Measurements from ENCODE around the gene NCLN.
A peak's percentile ranks its signal among the peaks of the same experiment; 100 is the strongest.

NCLN gene

DNA sequence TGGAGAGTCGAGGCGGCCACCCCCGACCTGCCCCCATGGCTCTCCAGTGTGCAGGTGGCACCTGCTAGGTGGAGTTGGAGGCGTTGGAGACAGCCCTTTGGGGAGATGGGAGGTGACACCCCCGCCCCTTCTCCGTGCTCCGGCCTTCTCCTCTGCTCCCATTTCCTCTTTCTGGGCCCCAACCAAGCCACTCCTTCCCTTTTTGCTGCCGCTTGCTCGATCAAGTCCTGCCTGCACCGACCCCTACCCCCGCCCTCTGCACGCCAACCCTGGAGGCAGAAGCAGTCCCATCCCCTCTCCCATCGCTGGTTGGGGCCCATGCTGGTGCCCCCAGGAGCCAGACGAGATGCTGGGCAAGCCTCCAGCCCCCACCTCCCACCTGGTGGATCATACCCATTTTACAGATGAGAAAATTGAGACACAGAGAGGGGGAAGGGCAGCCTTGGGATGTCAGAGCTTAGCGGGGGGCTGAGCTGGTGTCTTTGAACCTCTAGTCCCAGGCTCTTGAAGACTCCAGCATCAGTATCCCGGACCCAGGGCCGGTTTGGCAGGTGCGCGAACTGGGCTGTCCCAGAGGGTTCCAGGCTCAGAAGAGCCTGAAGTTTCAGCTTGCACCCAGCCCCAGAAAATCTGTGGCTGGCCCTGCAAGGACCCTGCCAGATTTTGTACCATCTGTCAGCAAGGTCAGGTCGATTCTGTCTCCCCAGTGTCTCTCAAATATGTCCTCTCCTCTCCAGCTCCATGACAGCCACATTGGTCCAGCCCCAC, 39.6 kb upstream of the NCLN start:
- peak overlapping the region; percentile 50 to 97 (median 80) for H3K4me2 ChIP-seq
- peak overlapping the region in 2 of 10 experiments; percentile 13 to 38; a peak in 3 of 20 replicates for H3K4me3 ChIP-seq
- TF ChIP-seq Cebpa-rat (IDR thresholded peaks at IDR 0.05): no peak
- H3K27me3 ChIP-seq: no peaks in the 10 kb centered on the region
- H4K20me1 ChIP-seq: peaks cover 0 to 24% (median 0%) of the 10 kb centered on the region in 11 experiments; a peak in 5 of 22 replicates
- peak overlapping the region; percentile 58 to 99 (median 66); a peak in 21 of 22 replicates for H3K27ac ChIP-seq
- peak overlapping the region; percentile 19 to 65 (median 55); a peak in 16 of 22 replicates for H3K9ac ChIP-seq
- H3K36me3 ChIP-seq: peaks cover 37 to 55% (median 45%) of the 10 kb centered on the region in 11 experiments
- peaks cover 0 to 8% (median 2%) of the 10 kb centered on the region in 11 experiments; a peak in 6 of 22 replicates for H3K9me3 ChIP-seq (replicated peaks in 1 of 11)
- H3K4me1 ChIP-seq: peaks cover 94 to 100% (median 98%) of the 10 kb centered on the region in 10 experiments

DNA sequence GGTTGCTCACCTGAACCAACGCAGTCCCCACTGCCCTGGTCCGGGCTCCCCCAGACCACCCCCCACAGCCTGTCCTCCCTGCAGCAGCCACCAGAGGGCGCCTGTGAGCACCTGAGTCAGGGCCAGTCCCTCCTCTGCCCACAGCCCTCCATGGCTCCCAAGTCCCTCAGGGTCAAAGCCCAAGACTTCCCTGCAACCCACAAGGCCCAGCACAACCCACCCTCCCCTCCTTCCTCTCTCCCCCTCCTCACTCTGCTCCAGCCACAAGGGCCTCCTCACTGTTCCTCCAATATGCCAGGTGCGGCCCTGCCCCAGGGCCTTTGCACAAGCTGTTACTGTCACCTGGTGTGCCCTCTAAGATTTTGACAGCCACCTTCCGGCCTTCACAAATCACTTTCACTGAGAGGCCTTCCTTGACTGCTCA, 39.0 kb upstream of the NCLN start:
- Histone ChIP-seq H3K36me3 (peaks cover 43 to 61% (median 51%) of the 10 kb centered on the region in 11 experiments), H3K9me3 (replicated peaks in 1 of 11) (peaks cover 0 to 13% (median 6%) of the 10 kb centered on the region in 11 experiments; a peak in 14 of 22 replicates), H3K27ac (peak overlapping the region; percentile 58 to 99 (median 66); a peak in 21 of 22 replicates), H3K4me1 (peaks cover 94 to 100% (median 98%) of the 10 kb centered on the region in 10 experiments), H3K27me3 (no peaks in the 10 kb centered on the region), H3K4me2 (peak overlapping the region; percentile 50 to 97 (median 80); a peak in 21 of 22 replicates), H4K20me1 (peaks cover 0 to 24% (median 0%) of the 10 kb centered on the region in 11 experiments; a peak in 5 of 22 replicates), H3K4me3 (no peak overlapping the region; a peak in 1 of 20 replicates), H3K9ac (peak overlapping the region in 3 of 11 experiments; percentile 13 to 65 (median 46); a peak in 4 of 22 replicates)
- no peak for TF ChIP-seq Cebpa-rat (IDR thresholded peaks at IDR 0.05)

DNA sequence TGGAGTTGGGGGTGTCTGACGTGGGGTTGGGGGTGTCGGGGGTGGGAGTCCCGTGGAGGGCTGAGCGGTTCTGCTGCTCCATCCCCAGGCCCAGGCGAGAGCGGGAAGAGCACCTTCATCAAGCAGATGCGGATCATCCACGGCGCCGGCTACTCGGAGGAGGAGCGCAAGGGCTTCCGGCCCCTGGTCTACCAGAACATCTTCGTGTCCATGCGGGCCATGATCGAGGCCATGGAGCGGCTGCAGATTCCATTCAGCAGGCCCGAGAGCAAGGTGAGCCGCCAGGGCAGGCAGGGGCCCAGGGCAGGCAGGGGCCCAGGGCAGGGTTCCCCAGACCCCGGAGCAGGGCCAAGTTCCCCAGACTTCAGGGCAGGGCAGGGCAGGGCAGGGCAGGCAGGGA, 37.2 kb upstream of the NCLN start:
- Histone ChIP-seq H3K9me3 (replicated peaks in 1 of 11) (peaks cover 0 to 31% (median 19%) of the 10 kb centered on the region in 11 experiments; a peak in 16 of 22 replicates), H3K27ac (peak overlapping the region in 3 of 11 experiments; percentile 66 to 96 (median 70); a peak in 5 of 22 replicates), H3K4me1 (peaks cover 90 to 100% (median 94%) of the 10 kb centered on the region in 10 experiments), H3K36me3 (peaks cover 59 to 73% (median 69%) of the 10 kb centered on the region in 11 experiments), H3K4me2 (peak overlapping the region; percentile 26 to 84 (median 62); a peak in 15 of 22 replicates), H3K27me3 (no peaks in the 10 kb centered on the region), H3K9ac (no peak overlapping the region; a peak in 1 of 22 replicates), H4K20me1 (peaks cover 0 to 24% (median 0%) of the 10 kb centered on the region in 11 experiments; a peak in 5 of 22 replicates), H3K4me3 (no peak overlapping the region)
- no peak for TF ChIP-seq Cebpa-rat (IDR thresholded peaks at IDR 0.05)

DNA sequence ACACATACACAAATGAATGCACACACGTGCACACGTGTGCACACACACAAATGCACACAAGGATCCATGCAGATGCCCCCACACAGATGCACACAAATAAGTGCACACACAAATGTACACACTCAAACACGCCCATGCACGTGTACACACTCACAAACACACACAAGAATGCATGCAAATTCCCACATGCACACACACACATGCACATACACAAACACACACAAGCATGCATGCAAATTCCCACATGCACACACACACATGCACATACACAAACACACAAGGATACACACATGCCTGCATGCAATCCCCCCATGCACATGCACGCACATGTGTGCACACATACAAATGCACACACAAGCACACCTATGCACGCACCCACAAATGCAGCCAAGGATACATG, 36.6 kb upstream of the NCLN start:
- H3K9ac ChIP-seq: no peak overlapping the region
- no peak for TF ChIP-seq Cebpa-rat (IDR thresholded peaks at IDR 0.05)
- peaks cover 85 to 100% (median 94%) of the 10 kb centered on the region in 10 experiments for H3K4me1 ChIP-seq
- peaks cover 0 to 24% (median 0%) of the 10 kb centered on the region in 11 experiments; a peak in 5 of 22 replicates for H4K20me1 ChIP-seq
- no peaks in the 10 kb centered on the region for H3K27me3 ChIP-seq
- H3K4me3 ChIP-seq: no peak overlapping the region
- H3K27ac ChIP-seq: peak overlapping the region in 1 of 11 experiments; percentile 94; a peak in 3 of 22 replicates
- peaks cover 0 to 34% (median 20%) of the 10 kb centered on the region in 11 experiments; a peak in 16 of 22 replicates for H3K9me3 ChIP-seq (replicated peaks in 1 of 11)
- peaks cover 59 to 77% (median 70%) of the 10 kb centered on the region in 11 experiments for H3K36me3 ChIP-seq
- H3K4me2 ChIP-seq: peak overlapping the region; percentile 26 to 84 (median 62)

DNA sequence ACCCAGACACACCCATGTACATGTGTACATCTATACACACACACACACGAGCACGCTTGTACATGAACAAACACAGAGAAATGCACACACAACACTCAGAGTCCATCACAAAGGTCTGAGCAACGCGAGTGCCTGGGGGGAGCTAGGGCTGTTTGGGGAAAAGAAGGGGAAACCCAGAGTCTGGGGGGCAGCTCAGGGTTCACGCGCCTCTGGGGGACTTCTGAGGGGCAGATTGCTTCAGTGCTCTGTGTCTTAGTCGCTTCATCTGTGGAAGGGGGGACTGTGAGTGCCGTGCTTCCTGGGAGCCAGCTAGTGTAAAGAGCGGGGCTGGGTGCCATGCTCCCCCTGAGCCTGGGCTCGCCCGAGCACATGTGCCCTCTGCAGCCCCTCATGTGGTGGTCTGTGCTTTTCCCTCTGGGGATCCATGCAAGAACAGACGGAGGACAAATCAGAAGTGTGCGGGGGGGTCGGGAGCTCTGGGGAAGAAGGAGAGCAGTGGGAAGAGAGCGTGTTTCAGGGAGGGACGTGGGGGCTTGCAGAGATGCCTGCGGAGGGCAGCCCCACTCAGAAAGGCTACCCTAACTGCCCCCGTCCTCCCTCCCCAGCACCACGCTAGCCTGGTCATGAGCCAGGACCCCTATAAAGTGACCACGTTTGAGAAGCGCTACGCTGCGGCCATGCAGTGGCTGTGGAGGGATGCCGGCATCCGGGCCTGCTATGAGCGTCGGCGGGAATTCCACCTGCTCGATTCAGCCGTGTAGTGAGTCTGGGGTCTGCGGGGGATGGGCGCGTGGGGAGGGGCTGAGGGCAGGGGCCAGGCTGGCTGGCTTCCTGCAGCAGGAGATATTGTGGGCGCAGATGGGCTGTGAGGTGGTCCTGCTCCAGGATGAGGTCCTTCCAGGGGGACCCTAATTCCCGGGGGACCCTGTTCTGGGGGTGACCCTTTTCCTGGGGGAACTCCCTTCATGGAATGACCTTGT, 35.9 kb upstream of the NCLN start:
- no peaks in the 10 kb centered on the region for H3K27me3 ChIP-seq
- peak overlapping the region in 10 of 11 experiments; percentile 13 to 65 (median 50); a peak in 15 of 22 replicates for H3K9ac ChIP-seq
- peak overlapping the region; percentile 26 to 84 (median 62) for H3K4me2 ChIP-seq
- TF ChIP-seq Cebpa-rat (IDR thresholded peaks at IDR 0.05): no peak
- peaks cover 0 to 24% (median 0%) of the 10 kb centered on the region in 11 experiments; a peak in 5 of 22 replicates for H4K20me1 ChIP-seq
- peaks cover 0 to 34% (median 20%) of the 10 kb centered on the region in 11 experiments; a peak in 16 of 22 replicates for H3K9me3 ChIP-seq (replicated peaks in 1 of 11)
- H3K36me3 ChIP-seq: peaks cover 59 to 76% (median 70%) of the 10 kb centered on the region in 11 experiments
- peak overlapping the region; percentile 39 to 97 (median 60); a peak in 19 of 22 replicates for H3K27ac ChIP-seq
- no peak overlapping the region for H3K4me3 ChIP-seq
- peaks cover 83 to 99% (median 93%) of the 10 kb centered on the region in 10 experiments for H3K4me1 ChIP-seq

DNA sequence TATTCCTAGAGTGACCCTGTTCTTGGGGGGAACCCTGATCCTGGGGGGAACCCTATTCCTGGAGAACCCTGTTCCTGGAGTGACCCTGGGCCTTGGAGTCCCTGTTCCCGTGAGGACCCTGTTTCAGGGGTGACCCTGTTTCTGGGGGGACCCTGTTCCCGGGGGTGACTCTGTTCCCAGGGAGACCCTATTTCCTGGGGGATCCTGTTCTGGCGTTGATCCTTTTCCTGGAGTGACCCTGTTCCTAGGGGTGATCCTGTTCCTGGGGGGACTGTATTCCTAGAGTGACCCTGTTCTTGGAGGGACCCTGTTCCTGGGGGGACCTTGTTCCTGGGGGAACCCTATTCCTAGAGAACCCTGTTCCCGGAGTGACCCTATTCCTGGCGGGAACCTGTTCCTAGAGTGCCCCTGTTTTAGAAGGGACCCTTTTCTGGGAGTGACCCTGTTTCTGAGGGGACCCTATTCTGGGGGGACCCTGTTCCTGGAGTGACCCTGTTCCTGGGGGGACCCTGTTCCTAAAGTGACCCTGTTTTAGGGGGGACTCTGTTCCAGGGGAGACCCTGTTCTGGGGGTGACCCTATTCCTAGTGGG, 34.9 kb upstream of the NCLN start:
- no peak for TF ChIP-seq Cebpa-rat (IDR thresholded peaks at IDR 0.05)
- H3K4me3 ChIP-seq: no peak overlapping the region
- H3K4me2 ChIP-seq: peak overlapping the region in 10 of 11 experiments; percentile 13 to 84 (median 58); a peak in 13 of 22 replicates
- no peaks in the 10 kb centered on the region for H3K27me3 ChIP-seq
- H4K20me1 ChIP-seq: peaks cover 0 to 24% (median 0%) of the 10 kb centered on the region in 11 experiments; a peak in 5 of 22 replicates
- H3K4me1 ChIP-seq: peaks cover 83 to 99% (median 92%) of the 10 kb centered on the region in 10 experiments
- peaks cover 0 to 34% (median 20%) of the 10 kb centered on the region in 11 experiments; a peak in 16 of 22 replicates for H3K9me3 ChIP-seq (replicated peaks in 1 of 11)
- peak overlapping the region; percentile 39 to 97 (median 60); a peak in 21 of 22 replicates for H3K27ac ChIP-seq
- peak overlapping the region in 9 of 11 experiments; percentile 15 to 59 (median 33); a peak in 9 of 22 replicates for H3K9ac ChIP-seq
- peaks cover 65 to 81% (median 76%) of the 10 kb centered on the region in 11 experiments for H3K36me3 ChIP-seq

DNA sequence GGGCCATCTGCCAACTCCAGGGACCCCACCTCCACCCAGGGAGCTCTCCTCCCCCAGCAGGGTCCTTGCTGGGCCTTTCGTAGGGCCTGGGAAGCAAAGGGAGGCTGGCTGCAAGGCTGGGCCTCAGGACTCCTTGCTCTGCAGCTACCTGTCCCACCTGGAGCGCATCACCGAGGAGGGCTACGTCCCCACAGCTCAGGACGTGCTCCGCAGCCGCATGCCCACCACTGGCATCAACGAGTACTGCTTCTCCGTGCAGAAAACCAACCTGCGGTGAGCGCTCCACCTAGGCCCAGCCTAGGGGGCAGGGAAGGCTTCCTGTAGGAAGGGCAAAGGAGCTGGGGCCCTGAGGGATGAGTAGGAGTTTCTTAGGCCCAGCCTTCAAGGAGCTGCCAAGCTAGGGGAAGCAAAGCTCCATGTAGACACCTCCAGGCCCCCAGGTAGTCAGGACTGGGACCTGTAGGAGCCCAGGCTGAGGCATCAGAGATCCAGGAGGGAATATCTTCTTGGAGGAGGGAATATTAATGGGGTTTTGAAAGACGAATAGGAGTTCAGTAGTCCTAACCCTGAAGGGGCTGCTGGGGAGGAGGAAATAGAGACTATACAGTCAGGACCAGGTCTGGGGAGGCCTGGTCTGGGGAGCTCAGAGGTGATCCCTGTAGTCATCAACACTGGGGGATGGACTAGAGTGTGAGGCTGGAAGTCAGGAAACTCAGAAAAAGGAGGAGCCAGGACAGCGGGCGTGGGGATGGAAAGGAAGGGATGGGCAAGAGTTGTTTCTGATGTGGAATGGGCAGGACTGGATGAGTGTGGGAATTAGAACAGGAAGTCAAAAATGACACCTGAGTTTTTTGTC, 33.9 kb upstream of the NCLN start:
- TF ChIP-seq Cebpa-rat (IDR thresholded peaks at IDR 0.05): no peak
- peak overlapping the region in 1 of 10 experiments; percentile 10; a peak in 2 of 20 replicates for H3K4me3 ChIP-seq
- H3K9me3 ChIP-seq (replicated peaks in 1 of 11): peaks cover 0 to 34% (median 20%) of the 10 kb centered on the region in 11 experiments; a peak in 16 of 22 replicates
- H3K4me2 ChIP-seq: peak overlapping the region in 10 of 11 experiments; percentile 13 to 84 (median 53); a peak in 12 of 22 replicates
- peak overlapping the region; percentile 39 to 97 (median 60); a peak in 21 of 22 replicates for H3K27ac ChIP-seq
- H3K36me3 ChIP-seq: peaks cover 70 to 82% (median 79%) of the 10 kb centered on the region in 11 experiments
- peaks cover 84 to 99% (median 92%) of the 10 kb centered on the region in 10 experiments for H3K4me1 ChIP-seq
- H4K20me1 ChIP-seq: peaks cover 0 to 16% (median 0%) of the 10 kb centered on the region in 11 experiments; a peak in 4 of 22 replicates
- no peaks in the 10 kb centered on the region for H3K27me3 ChIP-seq
- peak overlapping the region in 3 of 11 experiments; percentile 14 to 20 (median 17); a peak in 4 of 22 replicates for H3K9ac ChIP-seq
